Fibroblast of pulmonary artery (primary cell): ENCODE results near the gene AMOT.

Experiments
- DNase-seq: peaks from one replicate; pipeline ENCODE4 v3.0.0-alpha.2; 2010; ENCODE audit warnings: low read depth
- H3K4me3 ChIP-seq: replicated peaks from 2 replicates; pipeline ENCODE4 v1.5.1; 2011; ENCODE audit warnings: low read depth, mild to moderate bottlenecking, control low read depth, low read length, moderate library complexity
- TF ChIP-seq, protein P1 (sequence below): IDR thresholded peaks from 2 replicates; pipeline ENCODE4 v1.5.1; 2011; ENCODE audit warnings: mild to moderate bottlenecking, control low read depth, low read length, inconsistent platforms; ENCODE audit errors: missing control alignments

The AMOT gene

DNA sequence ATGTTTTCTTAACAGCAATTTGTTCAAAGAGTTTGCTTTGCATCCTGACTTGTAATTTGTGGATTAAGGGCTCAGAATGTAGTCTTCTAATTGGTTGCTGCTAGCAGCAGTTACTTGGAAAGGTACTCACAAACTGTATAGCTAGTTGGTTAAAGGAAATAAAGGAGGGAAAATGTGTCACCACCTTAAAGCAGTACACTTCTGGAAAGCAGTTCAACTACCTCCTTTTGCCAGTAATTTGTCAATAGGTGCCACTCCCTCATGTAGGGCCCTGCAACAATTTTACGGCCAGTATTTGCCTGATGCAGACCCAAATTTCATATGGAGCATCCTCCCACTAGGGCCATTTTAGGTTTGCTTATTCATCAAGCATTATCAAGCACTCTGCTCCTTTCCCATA lies 20.8 kb downstream of the AMOT start:
- TF ChIP-seq, protein P1, sequence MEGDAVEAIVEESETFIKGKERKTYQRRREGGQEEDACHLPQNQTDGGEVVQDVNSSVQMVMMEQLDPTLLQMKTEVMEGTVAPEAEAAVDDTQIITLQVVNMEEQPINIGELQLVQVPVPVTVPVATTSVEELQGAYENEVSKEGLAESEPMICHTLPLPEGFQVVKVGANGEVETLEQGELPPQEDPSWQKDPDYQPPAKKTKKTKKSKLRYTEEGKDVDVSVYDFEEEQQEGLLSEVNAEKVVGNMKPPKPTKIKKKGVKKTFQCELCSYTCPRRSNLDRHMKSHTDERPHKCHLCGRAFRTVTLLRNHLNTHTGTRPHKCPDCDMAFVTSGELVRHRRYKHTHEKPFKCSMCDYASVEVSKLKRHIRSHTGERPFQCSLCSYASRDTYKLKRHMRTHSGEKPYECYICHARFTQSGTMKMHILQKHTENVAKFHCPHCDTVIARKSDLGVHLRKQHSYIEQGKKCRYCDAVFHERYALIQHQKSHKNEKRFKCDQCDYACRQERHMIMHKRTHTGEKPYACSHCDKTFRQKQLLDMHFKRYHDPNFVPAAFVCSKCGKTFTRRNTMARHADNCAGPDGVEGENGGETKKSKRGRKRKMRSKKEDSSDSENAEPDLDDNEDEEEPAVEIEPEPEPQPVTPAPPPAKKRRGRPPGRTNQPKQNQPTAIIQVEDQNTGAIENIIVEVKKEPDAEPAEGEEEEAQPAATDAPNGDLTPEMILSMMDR: no peak
- H3K4me3 ChIP-seq: no peak overlapping the region
- no peak for DNase-seq

- no peak overlapping the region for H3K4me3 ChIP-seq
- DNase-seq: peak; percentile 63
- TF ChIP-seq, protein P1: no peak
These were observed 21.5 kb downstream of the AMOT start for GRCh38 chrX:112819008-112819640.

- no peak for DNase-seq
- no peak overlapping the region for H3K4me3 ChIP-seq
- TF ChIP-seq, protein P1: no peak
These were observed 22.3 kb downstream of the AMOT start for GRCh38 chrX:112818114-112819007.

DNA sequence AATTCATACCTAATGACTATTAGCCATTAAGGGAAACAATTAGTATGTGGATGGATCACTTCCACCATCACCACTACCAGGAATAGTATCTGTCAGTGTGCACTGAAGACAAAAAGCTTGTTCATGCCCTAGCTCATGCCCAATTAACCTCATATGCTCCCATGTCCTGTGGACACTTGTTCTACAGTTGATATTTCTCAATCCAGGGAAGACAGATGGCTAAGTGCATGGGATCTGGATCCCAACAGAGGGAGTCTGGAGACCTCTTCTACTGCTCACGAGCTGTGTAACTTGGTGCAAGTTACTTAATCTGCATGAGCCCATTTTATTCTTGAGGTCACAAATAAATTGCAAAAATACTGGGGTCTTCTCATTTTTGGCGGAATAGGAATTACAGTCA lies 23.7 kb downstream of the AMOT start:
- DNase-seq: no peak
- H3K4me3 ChIP-seq: no peak overlapping the region
- TF ChIP-seq, protein P1: no peak

DNA sequence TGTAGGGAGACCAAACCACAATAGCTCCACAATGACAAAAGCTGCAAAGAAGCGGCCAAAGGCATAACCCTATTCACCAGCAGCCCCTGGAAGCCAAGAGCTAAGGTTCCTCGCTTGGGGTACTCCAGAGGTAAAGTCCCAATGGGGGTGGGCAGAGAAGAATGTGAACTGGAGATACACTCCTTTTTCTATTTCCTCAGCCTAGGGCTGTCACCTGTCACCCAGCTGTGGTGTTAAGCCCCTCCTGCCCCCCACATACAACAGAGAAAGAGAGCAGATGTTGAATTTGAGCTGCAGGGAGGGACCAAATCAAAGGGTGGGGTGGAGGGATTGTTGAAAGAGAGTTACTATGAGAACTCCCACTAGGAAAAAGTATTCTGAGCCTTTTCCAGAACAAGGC lies 26.1 kb downstream of the AMOT start:
- DNase-seq: no peak
- TF ChIP-seq, protein P1: no peak
- no peak overlapping the region for H3K4me3 ChIP-seq

GRCh38 chrX:112812741-112813140 lies 27.9 kb downstream of the AMOT start:
- H3K4me3 ChIP-seq: no peak overlapping the region
- TF ChIP-seq, protein P1: no peak
- DNase-seq: no peak
